Omental fat pad (tissue), 4 donors: ENCODE measurements around the gene DYNLL2. TPM values are rescaled to one million over a fixed set of nuclear protein-coding genes. Genes with fewer than 3 reads are reported as not detected.
"Not testable (repeated sequence)": the region's sequence is repeated elsewhere in the genome, so short reads cannot be mapped to it uniquely, and the experiment has no call there.

Source experiments
- ATAC-seq: fragments of 150-250 bp; one replicate; pipeline ENCODE4 v1.9.1; 2016; ENCODE audit warnings: mild to moderate bottlenecking, moderate library complexity; ENCODE audit not compliant: low FRiP score
- DNase-seq: peaks from one replicate; pipeline ENCODE4 v3.0.0-alpha.2; 2019; ENCODE audit warnings: low spot score
- CTCF ChIP-seq, 3 donors: fragments of 450-650 bp; IDR thresholded peaks; one replicate each; pipeline ENCODE4 v1.5.1; 2016 to 2017; ENCODE audit warnings: antibody characterized with exemption in 3 of 3, mild to moderate bottlenecking in 3 of 3, moderate library complexity in 2 of 3
- total RNA-seq, 4 donors: library from RNA; depleted of rRNA; stranded (reverse); fragments of >200 nt; gene quantifications; one replicate each; pipeline ENCODE4 v1.1.0, GENCODE V29; 2016

DYNLL2 gene
- total RNA-seq, 4 donors from 2014 or later, result 15.8 to 22.5 (median 20.7) TPM

GRCh38 chr17:58141505-58141904, 58.3 kb downstream of the DYNLL2 start:
- no peak for TF ChIP-seq CTCF (IDR thresholded peaks at IDR 0.05)
- DNase-seq, result no peak
- no peak for ATAC-seq

- not testable (repeated sequence) for DNase-seq, ATAC-seq
Observed at GRCh38 chr17:58143335-58143734, 60.1 kb downstream of the DYNLL2 start.

- ATAC-seq, result no peak
- no peak for TF ChIP-seq CTCF (IDR thresholded peaks at IDR 0.05)
- DNase-seq, result no peak
Observed at GRCh38 chr17:58144801-58145200, 61.6 kb downstream of the DYNLL2 start.

Other genes starting within 250 kb of the DYNLL2 start
- 10 to 100 TPM in 3 of 4 donors, 1 to 10 TPM in 1; 7.9 to 17.1 (median 15.2) TPM for gene MRPS23, start 233.4 kb upstream of the DYNLL2 start, total RNA-seq
- gene CUEDC1, start 128.0 kb upstream of the DYNLL2 start, total RNA-seq, result 10 to 100 TPM; 17.1 to 25.7 (median 22.1) TPM
- gene VEZF1, start 95.2 kb upstream of the DYNLL2 start, total RNA-seq, result 10 to 100 TPM; 45.1 to 50.6 (median 47.6) TPM
- 100 to 1,000 TPM; 181 to 274 (median 182) TPM for gene SRSF1, start 76.2 kb upstream of the DYNLL2 start, total RNA-seq
- not detected for gene OR4D1, start 65.0 kb downstream of the DYNLL2 start, total RNA-seq
- not detected for gene OR4D2, start 83.6 kb downstream of the DYNLL2 start, total RNA-seq
- gene EPX, start 109.3 kb downstream of the DYNLL2 start, total RNA-seq, result not detected
- gene MKS1, start 135.8 kb downstream of the DYNLL2 start, total RNA-seq, result 1 to 10 TPM; 3.7 to 9.9 (median 6.0) TPM
- under 1 TPM in 1 of 4 donors, not detected in 3; 0.46 TPM for gene LPO, start 155.2 kb downstream of the DYNLL2 start, total RNA-seq
- under 1 TPM in 2 of 4 donors, not detected in 2; 0.19 to 0.84 TPM for gene MPO, start 197.5 kb downstream of the DYNLL2 start, total RNA-seq
- 10 to 100 TPM in 1 of 4 donors, 1 to 10 TPM in 3; 1.9 to 13.6 (median 5.4) TPM for gene TSPOAP1, start 245.4 kb downstream of the DYNLL2 start, total RNA-seq